ENCODE measurements around the gene ITGB1BP1. TPM values are rescaled to one million over a fixed set of nuclear protein-coding genes. Genes with fewer than 3 reads are reported as not detected.

Gene ITGB1BP1, protein sequence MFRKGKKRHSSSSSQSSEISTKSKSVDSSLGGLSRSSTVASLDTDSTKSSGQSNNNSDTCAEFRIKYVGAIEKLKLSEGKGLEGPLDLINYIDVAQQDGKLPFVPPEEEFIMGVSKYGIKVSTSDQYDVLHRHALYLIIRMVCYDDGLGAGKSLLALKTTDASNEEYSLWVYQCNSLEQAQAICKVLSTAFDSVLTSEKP
- total RNA-seq = 100 to 1,000 TPM; 159 to 345 (median 224) TPM

DNA sequence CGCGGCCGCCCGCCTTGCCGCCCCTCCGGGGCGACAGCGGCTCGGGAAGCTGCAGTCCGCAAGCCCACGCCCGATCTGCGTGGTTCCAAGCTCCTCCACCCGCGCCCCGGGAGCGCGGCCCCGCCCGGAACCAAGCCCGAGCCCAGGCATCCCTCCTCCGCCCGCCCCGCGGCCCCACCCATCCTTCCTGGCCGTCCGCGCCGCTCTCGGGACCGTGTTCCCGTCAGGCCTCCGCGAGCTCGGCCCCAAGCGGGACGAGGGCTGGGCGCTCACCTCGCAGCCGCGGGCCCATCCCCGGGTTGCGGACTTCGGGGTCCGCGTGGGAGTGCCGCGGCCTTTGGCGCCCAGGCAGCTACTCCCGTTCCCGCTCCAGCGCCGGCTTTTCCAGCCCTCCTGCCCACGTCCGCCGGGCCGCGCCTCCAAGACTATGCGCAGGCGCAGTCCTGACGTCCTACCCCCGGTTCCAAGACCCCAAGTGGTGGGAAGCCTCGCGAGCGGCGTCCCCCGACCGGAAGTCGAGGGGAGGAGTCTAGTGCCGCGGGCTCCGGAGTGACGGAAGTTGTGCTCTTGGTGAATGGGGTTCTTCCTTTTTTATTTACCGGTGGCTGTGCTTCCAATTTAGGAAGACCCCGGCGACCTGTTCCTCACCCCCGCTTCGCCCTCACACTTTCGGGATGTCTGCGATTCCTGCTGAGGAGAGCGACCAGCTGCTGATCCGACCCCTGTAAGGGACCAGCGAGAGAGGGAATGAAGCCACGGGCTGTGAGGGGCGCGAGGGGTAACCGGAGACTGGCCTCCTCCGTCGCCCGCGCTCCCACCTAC lies at the start of gene ITGB1BP1, which contains the start of gene CPSF3:
Gene ITGB1BP1 (minus strand): TSS at position 429 of the 822 bp plus-strand sequence. CDS start 4,831 bp downstream, outside the sequence.
Gene CPSF3 (plus strand): TSS at position 555 of the 822 bp plus-strand sequence. CDS start 120 bp downstream, at position 675.
- TF ChIP-seq, protein P1, sequence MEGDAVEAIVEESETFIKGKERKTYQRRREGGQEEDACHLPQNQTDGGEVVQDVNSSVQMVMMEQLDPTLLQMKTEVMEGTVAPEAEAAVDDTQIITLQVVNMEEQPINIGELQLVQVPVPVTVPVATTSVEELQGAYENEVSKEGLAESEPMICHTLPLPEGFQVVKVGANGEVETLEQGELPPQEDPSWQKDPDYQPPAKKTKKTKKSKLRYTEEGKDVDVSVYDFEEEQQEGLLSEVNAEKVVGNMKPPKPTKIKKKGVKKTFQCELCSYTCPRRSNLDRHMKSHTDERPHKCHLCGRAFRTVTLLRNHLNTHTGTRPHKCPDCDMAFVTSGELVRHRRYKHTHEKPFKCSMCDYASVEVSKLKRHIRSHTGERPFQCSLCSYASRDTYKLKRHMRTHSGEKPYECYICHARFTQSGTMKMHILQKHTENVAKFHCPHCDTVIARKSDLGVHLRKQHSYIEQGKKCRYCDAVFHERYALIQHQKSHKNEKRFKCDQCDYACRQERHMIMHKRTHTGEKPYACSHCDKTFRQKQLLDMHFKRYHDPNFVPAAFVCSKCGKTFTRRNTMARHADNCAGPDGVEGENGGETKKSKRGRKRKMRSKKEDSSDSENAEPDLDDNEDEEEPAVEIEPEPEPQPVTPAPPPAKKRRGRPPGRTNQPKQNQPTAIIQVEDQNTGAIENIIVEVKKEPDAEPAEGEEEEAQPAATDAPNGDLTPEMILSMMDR (IDR thresholded peaks at IDR 0.05; ENCODE audit: low read depth) = no peak

DNA sequence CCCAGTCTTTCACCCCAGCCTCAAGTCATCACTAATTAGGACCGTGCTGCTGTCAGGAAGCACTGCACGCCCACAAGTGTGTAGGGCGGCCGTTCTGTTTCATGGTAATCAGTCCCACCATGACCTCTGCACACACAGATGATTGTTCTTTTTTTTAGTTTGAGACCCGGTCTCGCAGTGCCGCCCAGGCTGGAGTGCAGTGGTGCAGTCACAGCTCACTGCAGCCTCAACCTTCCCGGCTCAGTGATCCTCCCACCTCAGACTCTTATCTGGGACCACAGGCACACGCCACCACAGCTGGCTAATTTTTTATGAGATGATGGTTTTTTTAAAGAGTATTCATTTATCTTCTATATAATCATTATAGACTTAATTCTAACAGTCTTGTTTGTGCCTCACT lies 49.2 kb upstream of the ITGB1BP1 start:
- TF ChIP-seq, protein P1 (IDR thresholded peaks at IDR 0.05; ENCODE audit: low read depth) = no peak

DNA sequence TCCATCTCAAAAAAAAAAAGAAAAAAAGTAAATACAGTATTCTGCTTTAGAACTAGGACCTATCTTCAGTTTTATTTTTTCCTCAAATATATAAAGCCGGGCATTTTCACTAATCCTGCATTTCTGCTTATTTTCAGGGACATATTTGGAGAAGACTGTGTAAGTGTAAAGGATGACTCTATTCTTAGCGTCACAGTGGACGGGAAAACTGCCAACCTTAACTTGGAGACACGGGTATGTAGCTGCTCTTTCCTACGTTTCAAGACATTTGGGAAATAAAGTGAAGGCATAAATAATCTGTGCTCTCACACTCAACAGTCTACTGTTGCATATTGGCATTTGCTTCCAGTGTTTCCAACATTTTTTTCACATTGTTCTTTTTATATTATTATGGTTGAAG lies 47.9 kb upstream of the ITGB1BP1 start:
- TF ChIP-seq, protein P1 (IDR thresholded peaks at IDR 0.05; ENCODE audit: low read depth) = no peak

DNA sequence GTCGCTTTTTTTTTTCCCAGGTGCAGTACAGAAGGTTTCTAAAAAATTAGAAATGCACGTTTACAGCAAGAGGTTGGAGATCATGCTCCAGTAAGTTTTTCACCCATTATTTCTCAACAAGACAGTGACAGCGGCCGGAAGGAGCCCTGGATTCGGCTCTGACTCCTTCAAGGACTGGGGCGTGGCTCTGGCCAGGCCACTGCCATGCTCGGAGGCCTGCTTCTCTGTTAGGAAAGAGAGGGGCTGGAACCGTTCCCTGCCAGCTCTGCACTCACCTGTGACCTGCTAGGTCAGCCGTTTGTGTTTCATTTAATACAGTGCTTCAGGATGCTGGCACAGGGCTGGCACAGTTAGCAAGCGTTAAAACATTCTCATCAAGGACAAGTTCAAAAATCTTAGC lies 44.4 kb upstream of the ITGB1BP1 start:
- TF ChIP-seq, protein P1 (IDR thresholded peaks at IDR 0.05; ENCODE audit: low read depth) = no peak

DNA sequence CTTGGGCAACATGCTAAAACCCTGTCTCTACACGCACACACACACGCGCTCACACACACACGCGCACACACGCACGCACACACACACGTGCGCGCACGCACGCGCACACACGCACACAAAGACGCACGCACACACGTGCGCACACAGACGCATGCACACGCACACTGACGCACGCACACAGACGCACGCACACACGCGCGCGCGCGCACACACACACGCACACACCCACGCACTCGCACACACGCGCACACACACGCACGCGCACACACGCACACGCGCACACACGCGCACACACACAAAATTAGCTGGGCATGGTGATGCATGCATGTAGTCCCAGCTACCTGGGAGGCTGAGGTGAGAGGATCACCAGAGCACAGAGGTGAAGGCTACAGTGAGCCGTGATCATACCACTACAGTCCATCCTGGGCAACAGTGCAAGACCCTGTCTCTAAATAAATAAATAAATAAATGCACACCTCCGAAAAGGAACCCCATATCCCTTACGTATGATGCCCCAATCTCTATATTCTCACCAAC lies 42.9 kb upstream of the ITGB1BP1 start:
- TF ChIP-seq, protein P1 (IDR thresholded peaks at IDR 0.05; ENCODE audit: low read depth) = no peak

DNA sequence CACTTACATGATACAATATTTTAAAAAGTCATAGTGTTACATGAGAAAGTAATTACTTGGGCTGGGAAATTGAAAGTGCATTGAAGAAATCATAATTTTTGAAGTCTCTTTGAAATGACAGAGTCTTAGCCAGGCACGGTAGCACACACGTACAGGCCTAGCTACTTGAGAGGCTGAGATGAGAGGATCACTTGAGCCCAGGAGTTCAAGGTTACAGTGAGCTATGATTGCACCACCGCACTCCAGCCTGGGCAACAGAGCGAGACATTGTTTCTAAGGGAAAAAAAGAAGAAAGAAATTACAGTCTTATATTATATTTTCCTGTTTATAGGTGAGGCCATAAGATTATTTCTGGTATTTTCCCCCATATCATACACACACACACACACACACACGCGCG lies 41.8 kb upstream of the ITGB1BP1 start:
- TF ChIP-seq, protein P1 (IDR thresholded peaks at IDR 0.05; ENCODE audit: low read depth) = no peak

DNA sequence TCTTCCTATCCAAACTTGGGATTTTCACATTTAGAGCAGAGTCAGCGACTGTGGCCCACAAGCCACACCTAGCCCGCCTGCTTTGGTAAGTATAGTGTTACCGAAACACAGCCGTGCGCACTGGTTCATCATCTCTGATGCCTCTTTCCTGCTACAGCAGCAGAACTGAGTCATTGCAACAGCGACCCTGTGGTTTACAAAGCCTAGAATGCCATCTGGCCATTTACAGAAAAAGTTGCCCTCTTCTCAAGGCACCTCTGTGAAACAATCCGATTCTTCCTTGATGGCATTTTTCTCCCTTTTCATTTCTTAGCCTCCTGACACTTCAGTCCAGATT lies 40.3 kb upstream of the ITGB1BP1 start:
- TF ChIP-seq, protein P1 (IDR thresholded peaks at IDR 0.05; ENCODE audit: low read depth) = no peak
